Smooth muscle cell (in vitro differentiated cells): ENCODE measurements around the gene POLG. TPM values are rescaled to one million over a fixed set of nuclear protein-coding genes. Genes with fewer than 3 reads are reported as not detected.

Experiments used
- DNase-seq: peaks from one replicate; lab custom pipeline; 2025; ENCODE audit not compliant: unreplicated experiment; lab: John Stamatoyannopoulos, UW
- H2AFZ ChIP-seq: fragments of 200-600 bp; sonication (generic); 2 replicates; pipeline ENCODE4 v1.6.0; 2016; ENCODE audit warnings: antibody characterized with exemption, low read depth, mild to moderate bottlenecking
- H3F3A ChIP-seq: fragments of 200-600 bp; sonication (generic); 2 replicates; pipeline ENCODE4 v1.6.0; 2017; ENCODE audit warnings: antibody characterized with exemption, low read depth
- H3K27ac ChIP-seq: fragments of 200-600 bp; sonication (generic); 2 replicates; pipeline ENCODE4 v1.5.1; 2016; ENCODE audit warnings: low read depth, mild to moderate bottlenecking
- H3K27me3 ChIP-seq: fragments of 200-600 bp; sonication (generic); 2 replicates; pipeline ENCODE4 v1.6.1; 2016; ENCODE audit warnings: low read depth, mild to moderate bottlenecking
- H3K36me3 ChIP-seq: fragments of 200-600 bp; sonication (generic); 2 replicates; pipeline ENCODE4 v1.5.1; 2016; ENCODE audit warnings: low read depth
- H3K4me1 ChIP-seq: fragments of 200-600 bp; sonication (generic); 2 replicates; pipeline ENCODE4 v1.5.1; 2016; ENCODE audit warnings: low read depth
- H3K4me2 ChIP-seq: fragments of 200-600 bp; sonication (generic); 2 replicates; pipeline ENCODE4 v1.6.0; 2016; ENCODE audit warnings: mild to moderate bottlenecking
- H3K4me3 ChIP-seq: fragments of 200-600 bp; sonication (generic); 2 replicates; pipeline ENCODE4 v1.5.1; 2016; ENCODE audit warnings: mild to moderate bottlenecking
- H3K79me2 ChIP-seq: fragments of 200-600 bp; sonication (generic); 2 replicates; pipeline ENCODE4 v1.6.0; 2016; ENCODE audit warnings: low read depth, mild to moderate bottlenecking
- H3K9ac ChIP-seq: fragments of 200-600 bp; sonication (generic); 2 replicates; pipeline ENCODE4 v1.6.0; 2016; ENCODE audit warnings: low read depth
- H3K9me3 ChIP-seq: fragments of 200-600 bp; sonication (generic); replicated peaks from 2 replicates; pipeline ENCODE4 v1.5.1; 2016; ENCODE audit warnings: low read depth
- H4K20me1 ChIP-seq: fragments of 200-600 bp; sonication (generic); 2 replicates; pipeline ENCODE4 v1.6.0; 2016; ENCODE audit warnings: low read depth
- CTCF ChIP-seq: fragments of 200-600 bp; sonication (generic); IDR thresholded peaks from 2 replicates; pipeline ENCODE4 v1.5.1; 2017; ENCODE audit warnings: borderline replicate concordance, mild to moderate bottlenecking, antibody characterized with exemption; ENCODE audit not compliant: insufficient read depth, poor library complexity, severe bottlenecking
- WGBS: methylation state at CpG from one replicate; pipeline ENCODE4 v1.1.7; 2016; ENCODE audit warnings: low lambda C conversion rate; 5-methylcytosine and 5-hydroxymethylcytosine counted together
- polyA plus RNA-seq: library from polyadenylated mRNA; unstranded; fragments of >200 nt; fragmentation: Nextera tagmentation; extraction: Ambion mirVana; gene quantifications from 2 replicates; pipeline ENCODE4 v1.2.1, GENCODE V29; 2016
- total RNA-seq: library from RNA; depleted of rRNA; stranded (reverse); fragments of >200 nt; gene quantifications from 2 replicates; pipeline ENCODE4 v1.2.3, GENCODE V29; 2014

The POLG gene
- total and polyA plus RNA-seq, 2 experiments from 2014 or later = 34.3 to 41.6 TPM

GRCh38 chr15:89303986-89304385 is 30.6 kb downstream of the POLG start:
- WGBS = 96% methylated on average over 2 of the region's 2 CpGs
- no peaks in the 10 kb centered on the region for H3K79me2 ChIP-seq
- no peak overlapping the region for H3K9ac ChIP-seq
- no peak overlapping the region for H2AFZ ChIP-seq
- no peaks in the 10 kb centered on the region for H3F3A ChIP-seq
- no peaks in the 10 kb centered on the region for H3K4me1 ChIP-seq
- H4K20me1 ChIP-seq = no peaks in the 10 kb centered on the region
- DNase-seq = no peak
- no peaks in the 10 kb centered on the region for H3K9me3 ChIP-seq
- no peaks in the 10 kb centered on the region for H3K27me3 ChIP-seq
- H3K4me3 ChIP-seq = no peak overlapping the region
- no peak for TF ChIP-seq CTCF
- no peak overlapping the region for H3K27ac ChIP-seq
- H3K4me2 ChIP-seq = no peak overlapping the region
- peaks cover 3% of the 10 kb centered on the region for H3K36me3 ChIP-seq

GRCh38 chr15:89301304-89302089 is 33.1 kb downstream of the POLG start:
- H4K20me1 ChIP-seq = no peaks in the 10 kb centered on the region
- no peak for DNase-seq

GRCh38 chr15:89299896-89300295 is 34.7 kb downstream of the POLG start:
- DNase-seq = no peak
- Histone ChIP-seq H4K20me1 (no peaks in the 10 kb centered on the region), H3K27ac (no peak overlapping the region), H2AFZ (no peak overlapping the region), H3F3A (no peaks in the 10 kb centered on the region), H3K27me3 (no peaks in the 10 kb centered on the region), H3K4me2 (no peak overlapping the region), H3K9ac (no peak overlapping the region), H3K4me1 (no peaks in the 10 kb centered on the region), H3K36me3 (peaks cover 3% of the 10 kb centered on the region), H3K4me3 (no peak overlapping the region), H3K79me2 (no peaks in the 10 kb centered on the region), H3K9me3 (no peaks in the 10 kb centered on the region)
- TF ChIP-seq CTCF = no peak

More at GRCh38 chr15:89301304-89302089, 33.1 kb downstream of the POLG start:
- no peaks in the 10 kb centered on the region for H3K27me3 ChIP-seq
- H2AFZ ChIP-seq = no peak overlapping the region
- H3K9ac ChIP-seq = no peak overlapping the region
- peaks cover 3% of the 10 kb centered on the region for H3K36me3 ChIP-seq
- H3K4me2 ChIP-seq = no peak overlapping the region
- no peak overlapping the region for H3K4me3 ChIP-seq
- no peak for TF ChIP-seq CTCF
- no peaks in the 10 kb centered on the region for H3K79me2 ChIP-seq
- no peaks in the 10 kb centered on the region for H3K4me1 ChIP-seq
- no peaks in the 10 kb centered on the region for H3K9me3 ChIP-seq
- no peak overlapping the region for H3K27ac ChIP-seq
- H3F3A ChIP-seq = no peaks in the 10 kb centered on the region
- WGBS = 84% methylated on average over 5 of the region's 5 CpGs

GRCh38 chr15:89293012-89293411 is 41.6 kb downstream of the POLG start:
- no peaks in the 10 kb centered on the region for H3K79me2 ChIP-seq
- no peak overlapping the region for H3K9ac ChIP-seq
- H3K36me3 ChIP-seq = no peaks in the 10 kb centered on the region
- WGBS = 94% methylated on average over 2 of the region's 2 CpGs
- H3K4me3 ChIP-seq = no peak overlapping the region
- no peaks in the 10 kb centered on the region for H3K9me3 ChIP-seq
- no peak overlapping the region for H2AFZ ChIP-seq
- no peaks in the 10 kb centered on the region for H4K20me1 ChIP-seq
- H3K4me1 ChIP-seq = no peaks in the 10 kb centered on the region
- H3F3A ChIP-seq = no peaks in the 10 kb centered on the region
- H3K27ac ChIP-seq = no peak overlapping the region
- H3K4me2 ChIP-seq = no peak overlapping the region
- no peaks in the 10 kb centered on the region for H3K27me3 ChIP-seq
- DNase-seq = no peak
- TF ChIP-seq CTCF = no peak
